Measurements from ENCODE around the gene MARK2. TPM values are rescaled to one million over a fixed set of nuclear protein-coding genes. Genes with fewer than 3 reads are reported as not detected.

Gene MARK2
- total RNA-seq = 10 to 100 TPM; 47.0 to 91.0 (median 62.2) TPM

- Histone ChIP-seq H3K27me3 (no peaks in the 10 kb centered on the region), H3K9me3 (no peaks in the 10 kb centered on the region), H3K4me1 (peaks cover 42 to 56% (median 43%) of the 10 kb centered on the region in 3 donors), H3K4me3 (peak within 1 kb of the TSS; percentile 75 to 98 (median 86)), H3K36me3 (peaks cover 0 to 10% (median 0%) of the 10 kb centered on the region in 3 donors), H3K27ac (peak within 1 kb of the TSS; percentile 93 to 96 (median 95))
- intact Hi-C loops (cut with DNase I) = loop anchor here (10.0 kb wide), 2 partner anchors 56 to 306 kb away; no protein-coding TSS in a partner anchor
- 0 to 2% methylated on average over 20 to 28 of the region's 100 CpGs for WGBS, 2 donors
- DNase-seq = peak; percentile 97
- TF ChIP-seq CTCF (IDR thresholded peaks at IDR 0.05) (peak in 3 of 6 experiments; percentile 7 to 20 (median 7)), POLR2A (IDR thresholded peaks at IDR 0.05) (peak in 3 of 4 donors; percentile 49 to 79 (median 67))
Measured at GRCh38 chr11:63838678-63839507, at the start of gene MARK2. TSS of gene MARK2 (plus strand) at chr11:63839110. CDS start at chr11:63839507, 397 bp downstream.

GRCh38 chr11:63791495-63792167, 47.3 kb upstream of the MARK2 start:
- intact Hi-C loops (cut with DNase I) = no loop called here
- H3K36me3 ChIP-seq = no peaks in the 10 kb centered on the region
- 90 to 94% methylated on average over 6 of the region's 6 CpGs for WGBS, 2 donors

GRCh38 chr11:63793161-63793560, 45.7 kb upstream of the MARK2 start:
- Histone ChIP-seq H3K9me3 (peaks cover 0 to 22% (median 17%) of the 10 kb centered on the region in 3 donors), H3K27me3 (no peaks in the 10 kb centered on the region), H3K4me1 (no peaks in the 10 kb centered on the region), H3K36me3 (no peaks in the 10 kb centered on the region), H3K4me3 (no peak overlapping the region), H3K27ac (no peak overlapping the region)
- intact Hi-C loops (cut with DNase I) = no loop called here
- TF ChIP-seq CTCF (IDR thresholded peaks at IDR 0.05) = no peak
- TF ChIP-seq POLR2A (IDR thresholded peaks at IDR 0.05) = no peak
- no peak for DNase-seq

More at GRCh38 chr11:63791495-63792167, 47.3 kb upstream of the MARK2 start:
- H3K4me3 ChIP-seq = no peak overlapping the region
- H3K27ac ChIP-seq = no peak overlapping the region
- H3K4me1 ChIP-seq = no peaks in the 10 kb centered on the region
- H3K27me3 ChIP-seq = no peaks in the 10 kb centered on the region
- H3K9me3 ChIP-seq = peaks cover 0 to 22% (median 17%) of the 10 kb centered on the region in 3 donors
- no peak for TF ChIP-seq POLR2A (IDR thresholded peaks at IDR 0.05)
- TF ChIP-seq CTCF (IDR thresholded peaks at IDR 0.05) = no peak
- no peak for DNase-seq

GRCh38 chr11:63795066-63795465, 43.8 kb upstream of the MARK2 start:
- WGBS, 2 donors = 62 to 86% methylated on average over 11 of the region's 11 CpGs
- TF ChIP-seq POLR2A (IDR thresholded peaks at IDR 0.05) (no peak), CTCF (IDR thresholded peaks at IDR 0.05) (no peak)
- peaks cover 0 to 22% (median 17%) of the 10 kb centered on the region in 3 donors for H3K9me3 ChIP-seq
- intact Hi-C loops (cut with DNase I) = no loop called here
- H3K4me1 ChIP-seq = no peaks in the 10 kb centered on the region
- H3K4me3 ChIP-seq = no peak overlapping the region
- no peak overlapping the region for H3K27ac ChIP-seq
- no peak for DNase-seq
- no peaks in the 10 kb centered on the region for H3K27me3 ChIP-seq
- H3K36me3 ChIP-seq = no peaks in the 10 kb centered on the region

GRCh38 chr11:63800921-63801320, 38.0 kb upstream of the MARK2 start:
- Histone ChIP-seq H3K4me3 (no peak overlapping the region), H3K9me3 (no peaks in the 10 kb centered on the region), H3K27me3 (no peaks in the 10 kb centered on the region), H3K4me1 (peaks cover 7 to 43% (median 14%) of the 10 kb centered on the region in 3 donors), H3K27ac (no peak overlapping the region), H3K36me3 (no peaks in the 10 kb centered on the region)
- TF ChIP-seq CTCF (IDR thresholded peaks at IDR 0.05) (no peak), POLR2A (IDR thresholded peaks at IDR 0.05) (no peak)
- no peak for DNase-seq
- intact Hi-C loops (cut with DNase I) = no loop called here
- 80 to 88% methylated on average over 4 to 5 of the region's 5 CpGs for WGBS, 2 donors

Measured in esophagus squamous epithelium (tissue), 5 donors.